HUES6 (cell line): ENCODE results near the gene CAMK1.

Source experiments
- H3K27ac ChIP-seq: 2 replicates; pipeline ENCODE4 v1.7.0; 2013; ENCODE audit warnings: low read depth, mild to moderate bottlenecking, low read length, inconsistent platforms
- H3K27me3 ChIP-seq: 2 replicates; pipeline ENCODE4 v1.6.1; 2013; ENCODE audit warnings: low read length; ENCODE audit not compliant: control insufficient read depth, insufficient read depth
- H3K36me3 ChIP-seq: 2 replicates; pipeline ENCODE4 v1.6.1; 2013; ENCODE audit warnings: low read length; ENCODE audit not compliant: control insufficient read depth, insufficient read depth
- H3K4me1 ChIP-seq: 2 replicates; pipeline ENCODE4 v1.6.1; 2013; ENCODE audit warnings: low read length; ENCODE audit not compliant: control insufficient read depth, insufficient read depth
- H3K4me3 ChIP-seq: 2 replicates; pipeline ENCODE4 v1.5.1; 2013; ENCODE audit warnings: low read depth, low read length
- H3K9ac ChIP-seq: one replicate; pipeline ENCODE4 v1.6.1; 2013; ENCODE audit warnings: mild to moderate bottlenecking, low read length
- H3K9me3 ChIP-seq: 2 replicates; pipeline ENCODE4 v1.6.1; 2013; ENCODE audit warnings: low read depth, low read length; ENCODE audit not compliant: control insufficient read depth, insufficient read depth

The CAMK1 gene

DNA sequence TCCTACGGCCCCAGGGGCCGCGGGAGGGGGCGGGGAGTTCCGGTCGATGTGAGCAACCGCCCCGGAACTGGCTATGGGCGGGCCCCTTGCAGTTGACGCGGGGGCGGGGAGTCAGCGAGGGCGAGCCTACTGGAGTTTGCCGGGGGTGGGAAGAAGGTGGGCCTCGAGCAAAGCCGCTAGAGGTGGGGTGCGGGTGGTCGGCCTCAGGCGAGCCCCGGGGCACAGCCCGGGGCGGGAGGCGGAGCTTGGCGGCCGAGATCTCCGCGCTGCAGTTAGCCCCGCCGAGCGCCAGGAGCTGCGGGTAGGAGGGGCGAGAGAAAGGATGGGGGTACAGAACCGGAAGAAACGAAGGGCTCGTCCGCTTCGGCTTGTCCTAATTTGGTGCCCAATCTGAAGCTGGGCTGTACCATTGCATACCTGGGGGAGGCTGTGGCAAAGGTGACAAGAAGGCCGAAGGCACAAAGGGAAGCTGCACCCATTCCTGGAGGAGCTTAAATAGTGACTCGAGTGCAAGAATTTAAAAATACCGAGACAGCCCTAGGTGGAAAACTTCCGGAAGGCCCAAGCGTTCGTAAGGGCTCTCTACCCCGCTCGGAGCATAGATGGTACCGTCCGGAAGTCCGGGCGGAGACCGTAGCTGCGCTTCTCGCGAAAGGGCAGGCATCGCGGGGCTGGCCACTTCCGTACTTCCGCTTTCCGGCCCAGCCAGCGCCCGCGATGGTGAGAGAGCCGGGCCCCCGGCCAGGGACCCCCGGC lies 22.8 kb upstream of the CAMK1 start, which contains the start of the genes ARPC4 and TADA3:
Gene ARPC4, plus strand, starts transcription at position 678 of the 756 bp plus-strand sequence. Its CDS starts 40 bp downstream, at position 718.
Gene TADA3, minus strand, starts transcription at position 69 of the 756 bp plus-strand sequence. CDS start 1,007 bp downstream, outside the sequence.
- Histone ChIP-seq H3K36me3 (peaks cover 43% of the 10 kb centered on the region), H3K4me3 (peak within 1 kb of the TSS; percentile 99), H3K27me3 (no peaks in the 10 kb centered on the region)

DNA sequence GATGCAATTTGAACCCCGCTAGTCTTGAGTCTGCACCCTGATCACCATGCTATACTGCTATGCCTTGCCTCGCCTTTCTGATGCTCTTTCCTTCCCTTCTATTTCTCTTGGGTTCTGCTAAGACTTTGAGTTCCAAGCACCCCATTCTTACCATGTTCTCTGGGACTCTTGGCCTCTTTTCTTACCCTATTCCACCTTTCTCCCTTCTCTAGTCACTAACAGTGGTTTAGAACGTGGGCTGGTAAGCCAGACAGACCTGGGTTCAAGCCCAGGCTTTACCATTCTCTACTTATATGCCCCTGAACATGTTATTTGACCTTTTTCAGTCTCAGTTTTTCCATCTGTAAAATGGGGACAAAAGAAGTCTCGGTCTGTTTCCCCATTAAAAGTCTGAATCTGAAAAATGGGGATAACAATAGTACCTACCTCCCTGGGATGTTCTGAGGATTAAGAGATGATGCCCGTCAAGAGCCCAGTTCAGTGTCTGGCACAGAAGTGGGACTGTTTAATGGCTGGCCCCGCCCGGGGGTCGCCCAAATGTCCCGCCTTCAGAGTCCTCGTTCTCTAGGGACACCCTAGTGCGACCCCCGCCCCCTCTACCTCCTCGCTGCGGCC lies 22.1 kb upstream of the CAMK1 start:
- no peaks in the 10 kb centered on the region for H3K9me3 ChIP-seq
- H3K27me3 ChIP-seq = no peaks in the 10 kb centered on the region
- peak overlapping the region; percentile 100 for H3K9ac ChIP-seq
- H3K36me3 ChIP-seq = peaks cover 41% of the 10 kb centered on the region
- peaks cover 8% of the 10 kb centered on the region; the same call in 1 of the 2 replicates for H3K4me1 ChIP-seq
- H3K27ac ChIP-seq = peak overlapping the region; percentile 100
- H3K4me3 ChIP-seq = peak overlapping the region; percentile 99

More for the DNA sequence above, 22.8 kb upstream of the CAMK1 start, which contains the start of the genes ARPC4 and TADA3:
- H3K9ac ChIP-seq = peak within 1 kb of the TSS; percentile 100
- peaks cover 8% of the 10 kb centered on the region; the same call in 1 of the 2 replicates for H3K4me1 ChIP-seq
- H3K27ac ChIP-seq = peak within 1 kb of the TSS; percentile 100
- H3K9me3 ChIP-seq = no peaks in the 10 kb centered on the region

DNA sequence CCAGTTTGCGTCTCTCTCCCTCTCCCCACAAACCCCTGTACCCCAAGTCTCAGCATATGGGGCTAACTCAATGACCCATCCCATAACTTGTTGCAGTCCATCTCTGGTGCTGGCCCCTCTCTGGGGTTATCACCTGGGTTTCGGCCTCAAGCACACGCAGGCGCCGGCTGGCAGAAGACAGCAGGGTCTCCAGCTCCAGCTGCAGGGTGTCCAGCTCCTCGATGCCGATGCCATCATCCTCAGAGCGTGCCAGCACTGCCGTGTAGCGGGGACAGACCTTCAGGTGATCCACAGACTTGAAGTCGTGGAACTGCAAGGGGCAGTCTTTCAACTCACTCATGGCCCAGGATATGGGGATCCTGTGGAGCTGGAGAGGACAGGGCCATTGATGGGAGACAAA lies 21.4 kb upstream of the CAMK1 start:
- H3K27me3 ChIP-seq = no peaks in the 10 kb centered on the region
- H3K9ac ChIP-seq = no peak overlapping the region

DNA sequence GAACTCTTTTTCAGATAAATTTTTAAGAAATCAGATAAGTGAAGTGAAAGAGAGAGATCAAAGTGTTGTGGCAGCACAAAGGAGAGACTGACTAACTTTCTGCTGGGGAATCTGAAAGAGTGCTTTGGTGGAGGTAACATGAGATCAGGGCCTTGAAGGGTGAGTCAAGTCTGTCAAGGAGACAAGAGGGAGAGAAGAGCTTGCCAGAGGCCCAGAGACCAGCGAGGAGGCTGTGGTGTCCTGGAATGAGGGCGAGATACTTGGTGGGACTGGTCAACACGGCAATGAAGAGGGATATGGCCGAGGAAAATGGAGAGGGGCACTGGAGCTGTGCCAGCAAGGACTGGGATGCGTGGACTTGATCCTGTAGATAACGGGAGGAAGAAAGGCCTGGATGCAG lies 18.0 kb upstream of the CAMK1 start:
- Histone ChIP-seq H3K27ac (no peak overlapping the region), H3K27me3 (no peaks in the 10 kb centered on the region), H3K9ac (no peak overlapping the region), H3K36me3 (peaks cover 61% of the 10 kb centered on the region), H3K4me3 (no peak overlapping the region), H3K4me1 (0 out of 2 replicates have a peak, but pooled peaks cover 3% of the 10 kb centered on the region), H3K9me3 (no peaks in the 10 kb centered on the region)

More for the DNA sequence above, 21.4 kb upstream of the CAMK1 start:
- H3K9me3 ChIP-seq = no peaks in the 10 kb centered on the region
- H3K36me3 ChIP-seq = peaks cover 47% of the 10 kb centered on the region
- H3K4me1 ChIP-seq = peaks cover 8% of the 10 kb centered on the region; the same call in 1 of the 2 replicates
- no peak overlapping the region for H3K4me3 ChIP-seq
- H3K27ac ChIP-seq = no peak overlapping the region

DNA sequence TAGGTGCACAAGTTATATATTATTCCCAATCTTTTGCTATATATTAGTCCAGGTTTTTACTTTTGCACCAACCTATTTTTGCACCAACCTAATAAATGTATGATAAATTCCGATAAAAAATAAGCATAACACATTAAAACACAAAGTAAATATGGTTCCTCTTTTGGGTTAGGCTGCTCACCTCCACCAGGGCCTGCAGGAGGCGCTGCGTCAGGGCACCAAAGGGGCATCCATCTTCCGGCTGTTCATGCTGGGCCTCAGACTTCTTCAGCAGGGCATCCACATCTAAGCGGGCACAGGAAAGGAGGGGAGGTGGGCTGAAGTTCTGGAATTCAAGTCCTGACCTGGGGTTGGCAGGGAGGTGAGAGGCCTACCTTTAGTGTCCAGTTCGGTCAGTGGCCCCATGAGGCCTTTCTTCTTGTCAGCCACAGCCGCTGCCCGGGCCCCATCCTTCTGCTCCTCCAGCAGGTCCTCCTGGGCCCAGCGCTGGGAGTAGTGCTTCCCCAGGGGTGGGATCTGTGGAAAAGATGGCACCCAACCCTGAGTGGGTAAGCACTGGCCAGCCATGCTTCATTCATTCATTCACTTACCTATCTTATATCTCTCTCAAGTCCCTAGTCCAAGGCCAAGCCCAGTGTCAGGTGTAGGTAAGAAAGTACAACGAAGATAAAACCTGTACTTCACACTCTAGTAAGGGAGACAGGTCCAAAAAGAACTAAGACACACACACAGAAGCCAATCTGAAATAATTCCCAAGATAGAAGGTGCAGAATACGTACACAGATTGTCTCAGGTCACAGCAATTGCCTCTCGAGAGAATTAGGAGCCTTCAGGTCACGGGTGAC lies 17.3 kb upstream of the CAMK1 start:
- no peaks in the 10 kb centered on the region for H3K27me3 ChIP-seq
- H3K9ac ChIP-seq = no peak overlapping the region
- H3K4me1 ChIP-seq = 0 out of 2 replicates have a peak, but pooled peaks cover 3% of the 10 kb centered on the region
- H3K9me3 ChIP-seq = no peaks in the 10 kb centered on the region
- H3K36me3 ChIP-seq = peaks cover 67% of the 10 kb centered on the region
- H3K27ac ChIP-seq = no peak overlapping the region
- no peak overlapping the region for H3K4me3 ChIP-seq

DNA sequence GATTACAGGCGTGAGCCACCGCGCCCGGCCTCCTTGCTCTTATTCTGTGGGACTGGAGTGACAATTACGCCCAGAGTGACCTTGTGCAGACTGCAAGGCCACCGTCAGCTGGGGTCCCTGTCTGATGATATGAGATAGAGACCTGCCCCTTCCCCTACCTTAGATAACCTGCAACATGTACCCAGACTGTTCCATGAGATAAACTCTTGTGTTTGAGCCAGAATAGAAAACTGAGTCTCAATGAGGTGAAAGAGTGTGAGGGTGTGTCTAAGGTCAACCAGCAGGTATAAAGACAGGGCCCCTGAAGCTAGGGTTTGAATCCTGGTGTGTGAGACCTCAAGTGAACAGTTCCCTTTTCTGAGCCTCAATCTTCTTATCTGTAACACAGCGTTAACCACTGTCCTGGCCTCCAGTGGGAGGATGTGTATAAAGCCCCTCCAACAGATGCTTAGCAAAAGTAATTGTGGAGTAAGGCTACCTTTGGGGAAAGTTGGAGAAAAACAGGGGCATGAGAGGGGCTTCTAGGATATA lies 16.5 kb upstream of the CAMK1 start:
- no peaks in the 10 kb centered on the region for H3K4me1 ChIP-seq
- peaks cover 75% of the 10 kb centered on the region for H3K36me3 ChIP-seq
- no peak overlapping the region for H3K4me3 ChIP-seq
- no peaks in the 10 kb centered on the region for H3K27me3 ChIP-seq
- no peak overlapping the region for H3K27ac ChIP-seq
- H3K9ac ChIP-seq = no peak overlapping the region
- no peaks in the 10 kb centered on the region for H3K9me3 ChIP-seq

DNA sequence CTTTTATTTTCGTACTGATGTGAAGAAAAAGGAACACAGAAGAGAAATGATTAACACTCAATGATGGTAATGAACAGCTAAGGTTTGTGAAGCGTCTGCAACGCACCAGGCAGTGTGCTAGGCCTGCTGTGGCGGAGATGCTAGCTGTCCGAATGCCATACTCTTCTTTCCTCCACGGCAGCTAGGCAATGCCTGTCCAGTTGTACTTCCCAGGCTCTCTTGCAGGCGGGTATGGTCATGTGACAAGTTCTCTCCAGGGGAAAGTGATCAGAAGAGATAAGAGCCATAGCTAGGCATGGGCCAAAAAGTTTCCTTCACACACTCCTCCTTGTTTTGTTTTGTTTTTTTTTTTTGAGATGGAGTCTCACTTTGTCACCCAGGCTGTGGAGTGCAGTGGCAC lies 15.9 kb upstream of the CAMK1 start:
- H3K4me1 ChIP-seq = no peaks in the 10 kb centered on the region
- peaks cover 77% of the 10 kb centered on the region for H3K36me3 ChIP-seq
- no peaks in the 10 kb centered on the region for H3K9me3 ChIP-seq
- no peaks in the 10 kb centered on the region for H3K27me3 ChIP-seq
- no peak overlapping the region for H3K27ac ChIP-seq
- H3K9ac ChIP-seq = no peak overlapping the region
- no peak overlapping the region for H3K4me3 ChIP-seq

DNA sequence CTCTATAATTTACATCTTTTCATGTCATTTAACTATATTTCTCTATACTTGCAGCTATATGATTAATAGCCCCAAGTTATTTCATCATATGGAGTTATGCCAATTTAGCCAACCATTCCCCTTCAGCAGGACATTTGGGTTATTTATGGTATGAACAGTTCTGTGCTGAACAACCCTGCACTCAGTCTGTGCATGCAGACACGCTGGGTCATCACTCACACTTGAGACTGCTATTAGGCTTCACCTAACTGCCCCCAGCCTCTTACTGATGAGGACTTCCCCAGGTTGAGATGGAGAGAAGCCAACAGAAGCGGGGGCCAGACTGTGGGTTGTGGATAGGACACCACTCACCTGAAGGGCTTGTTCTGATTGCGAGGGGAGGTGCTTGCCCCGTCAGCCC lies 15.2 kb upstream of the CAMK1 start:
- Histone ChIP-seq H3K9me3 (no peaks in the 10 kb centered on the region), H3K4me1 (no peaks in the 10 kb centered on the region), H3K9ac (no peak overlapping the region), H3K27ac (no peak overlapping the region), H3K27me3 (no peaks in the 10 kb centered on the region), H3K36me3 (peaks cover 77% of the 10 kb centered on the region), H3K4me3 (no peak overlapping the region)

DNA sequence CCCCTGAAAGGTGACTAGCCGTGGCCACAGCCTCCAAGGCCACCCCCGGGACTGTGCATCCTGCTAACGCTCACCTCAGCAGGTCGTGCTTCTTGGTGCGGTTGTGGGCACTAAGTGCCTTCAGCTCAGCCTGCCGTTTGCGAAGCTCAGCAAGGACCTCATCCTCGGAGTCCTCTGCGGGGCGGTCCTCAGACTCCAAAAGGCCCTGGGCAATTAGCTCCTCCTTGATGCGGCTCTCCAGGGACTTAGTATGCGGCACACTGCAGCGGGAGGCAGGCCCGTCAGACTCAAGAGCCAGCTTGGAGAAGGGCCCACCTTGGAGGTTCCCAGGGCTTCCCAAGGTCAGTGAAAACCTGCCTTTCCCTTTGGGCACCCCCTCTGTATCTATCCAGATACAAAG lies 14.2 kb upstream of the CAMK1 start:
- H3K36me3 ChIP-seq = peaks cover 68% of the 10 kb centered on the region
- H3K27me3 ChIP-seq = no peaks in the 10 kb centered on the region
- H3K4me1 ChIP-seq = no peaks in the 10 kb centered on the region
- no peak overlapping the region for H3K9ac ChIP-seq
- H3K9me3 ChIP-seq = no peaks in the 10 kb centered on the region
- H3K4me3 ChIP-seq = no peak overlapping the region
- no peak overlapping the region for H3K27ac ChIP-seq

DNA sequence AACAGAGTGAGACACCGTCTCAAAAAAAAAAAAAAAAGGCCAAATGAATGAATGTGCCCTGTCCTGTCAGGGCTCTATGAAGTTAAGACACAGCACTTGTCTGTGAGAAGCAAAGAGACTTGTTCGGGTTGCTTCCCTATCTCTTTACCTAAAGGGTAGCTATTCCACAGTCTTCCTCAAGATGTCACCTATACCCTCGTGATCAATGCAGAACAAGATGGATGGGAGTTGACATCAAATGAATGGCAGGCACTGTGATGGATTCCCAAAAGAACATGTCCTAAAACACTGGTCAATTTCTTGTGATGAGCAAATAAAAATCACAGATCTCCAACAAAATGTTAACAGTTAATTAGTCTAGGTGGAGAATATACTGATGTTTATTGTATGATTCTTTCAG lies 13.0 kb upstream of the CAMK1 start:
- Histone ChIP-seq H3K9ac (no peak overlapping the region), H3K27me3 (no peaks in the 10 kb centered on the region), H3K27ac (no peak overlapping the region), H3K36me3 (peaks cover 66% of the 10 kb centered on the region), H3K4me3 (no peak overlapping the region), H3K9me3 (no peaks in the 10 kb centered on the region), H3K4me1 (no peaks in the 10 kb centered on the region)
